ENCODE results near the gene SCO2. TPM values are rescaled to one million over a fixed set of nuclear protein-coding genes. Genes with fewer than 3 reads are reported as not detected.
"Not testable (repeated sequence)": the region's sequence is repeated elsewhere in the genome, so short reads cannot be mapped to it uniquely, and the experiment has no call there.

The SCO2 gene
- total RNA-seq, 1 experiment from 2014 or later = 6.5 TPM

DNA sequence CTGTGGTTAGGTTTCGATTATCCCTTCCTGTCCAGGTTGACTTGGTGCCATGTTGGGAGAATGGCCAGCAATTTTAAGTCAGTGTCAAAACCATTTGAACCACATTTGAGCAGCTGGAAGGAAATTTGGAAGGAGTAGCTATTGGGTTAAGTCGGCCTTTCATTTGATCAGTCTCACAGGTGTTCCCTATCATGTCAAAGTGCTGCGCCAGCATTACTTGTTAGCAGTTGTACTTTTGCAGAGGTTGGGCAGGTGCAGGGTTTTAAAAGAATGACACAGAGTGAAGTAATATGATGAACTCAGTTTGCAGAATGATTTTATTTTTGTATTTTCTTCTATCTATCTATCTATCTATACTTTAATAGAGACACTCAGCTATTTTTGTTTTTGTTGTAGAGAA, 10.8 kb upstream of the SCO2 start:
- CTCF ChIA-PET = interaction anchor here (1.2 kb wide), 1 partner anchor 10 kb away, joined by 3 read pairs; no protein-coding TSS in a partner anchor
- Mint-ChIP-seq H3K4me1 (ENCODE audit: low read depth, unreplicated experiment) (peaks cover 32% of the 10 kb centered on the region), H3K36me3 (ENCODE audit: insufficient read depth, unreplicated experiment) (peaks cover 15% of the 10 kb centered on the region), H3K4me3 (ENCODE audit: unreplicated experiment) (no peak overlapping the region), H3K27me3 (ENCODE audit: insufficient read depth, unreplicated experiment) (no peaks in the 10 kb centered on the region), H3K9me3 (ENCODE audit: unreplicated experiment) (no peaks in the 10 kb centered on the region), H3K27ac (ENCODE audit: unreplicated experiment) (no peak overlapping the region)
- no peaks in the 10 kb centered on the region for H3K36me3 ChIP-seq (ENCODE audit: control insufficient read depth, insufficient read depth, low read length)
- no peaks in the 10 kb centered on the region for H3K9me3 ChIP-seq
- POLR2A ChIA-PET = interaction anchor here (0.7 kb wide), 1 partner anchor 9 kb away, joined by 11 read pairs; the partner anchor contains the start of gene KLHDC7B
- BruUV-seq (replicated peaks) = no TSS peak
- intact Hi-C loops (cut with micrococcal nuclease; ENCODE audit: unreplicated experiment) = no loop called here
- no peak for TF ChIP-seq CTCF (IDR thresholded peaks at IDR 0.05; ENCODE audit: insufficient read depth in 1 of 2, low read depth in 1 of 2, low read length in 1 of 2, severe bottlenecking in 1 of 2, unreplicated experiment in 1 of 2)
- peaks cover 52% of the 10 kb centered on the region for H3K4me1 ChIP-seq
- no peak overlapping the region for H3K4me3 ChIP-seq (ENCODE audit: low read depth, low read length)
- no peaks in the 10 kb centered on the region for H3K27me3 ChIP-seq (replicated peaks; ENCODE audit: control insufficient read depth, insufficient read depth, low read length)
- DNase-seq = no peak

- no TSS peak for BruUV-seq (replicated peaks)
- H3K9me3 Mint-ChIP-seq (ENCODE audit: unreplicated experiment) = no peaks in the 10 kb centered on the region
- no peak overlapping the region for H3K27ac Mint-ChIP-seq (ENCODE audit: unreplicated experiment)
- no peak for TF ChIP-seq CTCF (IDR thresholded peaks at IDR 0.05; ENCODE audit: insufficient read depth in 1 of 2, low read depth in 1 of 2, low read length in 1 of 2, severe bottlenecking in 1 of 2, unreplicated experiment in 1 of 2)
- no peak for DNase-seq
- H3K36me3 ChIP-seq (ENCODE audit: control insufficient read depth, insufficient read depth, low read length) = no peaks in the 10 kb centered on the region
- peaks cover 47% of the 10 kb centered on the region for H3K4me1 ChIP-seq
- ChIA-PET CTCF (no interaction called here), POLR2A (no interaction called here)
- no peak overlapping the region for H3K4me3 Mint-ChIP-seq (ENCODE audit: unreplicated experiment)
- peaks cover 32% of the 10 kb centered on the region for H3K4me1 Mint-ChIP-seq (ENCODE audit: low read depth, unreplicated experiment)
- no peaks in the 10 kb centered on the region for H3K27me3 Mint-ChIP-seq (ENCODE audit: insufficient read depth, unreplicated experiment)
- H3K9me3 ChIP-seq = no peaks in the 10 kb centered on the region
- H3K36me3 Mint-ChIP-seq (ENCODE audit: insufficient read depth, unreplicated experiment) = peaks cover 26% of the 10 kb centered on the region
- intact Hi-C loops (cut with micrococcal nuclease; ENCODE audit: unreplicated experiment) = no loop called here
- H3K27me3 ChIP-seq (replicated peaks; ENCODE audit: control insufficient read depth, insufficient read depth, low read length) = no peaks in the 10 kb centered on the region
- H3K4me3 ChIP-seq (ENCODE audit: low read depth, low read length) = no peak overlapping the region
Observed at GRCh38 chr22:50535113-50535512, 9.7 kb upstream of the SCO2 start.

DNA sequence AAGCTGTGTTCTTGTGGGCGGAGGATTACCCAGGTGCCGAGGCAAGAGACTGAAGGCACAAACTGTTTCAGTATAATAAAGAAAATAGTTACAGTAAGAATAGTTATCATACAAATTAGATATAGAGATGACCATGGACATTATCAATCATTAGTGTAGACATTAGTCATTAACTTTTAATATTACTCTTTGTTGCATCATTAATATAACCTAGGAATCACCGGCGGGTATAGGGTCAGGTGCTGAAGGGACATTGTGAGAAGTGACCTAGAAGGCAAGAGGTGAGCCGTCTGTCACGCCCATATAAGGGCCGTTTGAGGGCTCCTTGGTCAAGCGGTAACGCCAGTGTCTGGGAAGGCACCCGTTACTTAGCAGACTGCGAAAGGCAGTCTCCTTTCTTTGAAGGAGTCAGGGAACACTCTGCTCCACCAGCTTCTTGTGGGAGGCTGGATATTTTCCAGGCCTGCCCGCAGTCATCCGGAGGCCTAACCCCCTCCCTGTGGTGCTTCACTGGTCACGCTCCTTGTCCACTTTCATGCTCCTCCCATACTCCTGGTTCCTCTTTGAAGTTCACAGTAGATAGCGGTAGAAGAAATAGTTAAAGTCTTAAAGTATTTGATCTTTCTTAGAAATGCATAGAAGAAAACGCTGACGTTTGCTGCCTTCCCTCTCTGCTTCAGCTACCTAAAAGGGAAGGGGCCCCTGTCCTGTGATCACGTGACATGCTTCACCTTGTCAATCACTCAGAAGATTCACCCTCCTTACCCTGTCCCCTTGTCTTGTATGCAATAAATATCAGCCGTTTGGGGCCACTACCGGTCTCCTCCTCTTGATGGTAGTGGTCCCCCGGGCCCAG, 8.7 kb upstream of the SCO2 start:
- BruUV-seq (replicated peaks); H3K27me3 ChIP-seq (replicated peaks; ENCODE audit: control insufficient read depth, insufficient read depth, low read length); H3K9me3 ChIP-seq; CTCF ChIA-PET; H3K36me3 ChIP-seq (ENCODE audit: control insufficient read depth, insufficient read depth, low read length); H3K27me3 Mint-ChIP-seq (ENCODE audit: insufficient read depth, unreplicated experiment); H3K9me3 Mint-ChIP-seq (ENCODE audit: unreplicated experiment); H3K4me3 ChIP-seq (ENCODE audit: low read depth, low read length): not testable (repeated sequence)
- Mint-ChIP-seq H3K36me3 (ENCODE audit: insufficient read depth, unreplicated experiment) (peaks cover 28% of the 10 kb centered on the region), H3K4me1 (ENCODE audit: low read depth, unreplicated experiment) (peaks cover 32% of the 10 kb centered on the region), H3K4me3 (ENCODE audit: unreplicated experiment) (peak overlapping the region; percentile 81), H3K27ac (ENCODE audit: unreplicated experiment) (peak overlapping the region; percentile 86)
- DNase-seq = peak; percentile 38 to 49
- intact Hi-C loops (cut with micrococcal nuclease; ENCODE audit: unreplicated experiment) = loop anchor here (2.0 to 5.0 kb wide), 2 partner anchors 29 to 88 kb away; partner anchors contain the start of gene SYCE3
- H3K4me1 ChIP-seq = peaks cover 37% of the 10 kb centered on the region
- POLR2A ChIA-PET = interaction anchor here (0.7 kb wide), 1 partner anchor 26 kb away, joined by 3 read pairs; the partner anchor contains the start of gene NCAPH2

Measured in Caco-2 (cell line).